Neutrophil (primary cell): ENCODE results near the gene COPS2.

Experiments
- H3K27ac ChIP-seq: fragments of 200-600 bp; sonication (generic); 2 replicates; pipeline ENCODE4 v1.5.1; 2016; ENCODE audit warnings: mild to moderate bottlenecking, moderate library complexity
- H3K27me3 ChIP-seq: fragments of 200-600 bp; sonication (generic); 2 replicates; pipeline ENCODE4 v1.6.0; 2016; ENCODE audit warnings: mild to moderate bottlenecking
- H3K36me3 ChIP-seq: fragments of 200-600 bp; sonication (generic); 2 replicates; pipeline ENCODE4 v1.5.1; 2017
- H3K4me1 ChIP-seq, 2 experiments: fragments of 200-600 bp in 1 of 2; sonication (generic) in 1 of 2; 1 replicate in 1 of 2; 2 replicates in 1 of 2; pipeline versions ENCODE4 v1.5.1 to v1.6.1; 2013 to 2016; ENCODE audit warnings: low read depth in 1 of 2, low read length in 1 of 2, mild to moderate bottlenecking in 1 of 2, moderate library complexity in 1 of 2; ENCODE audit not compliant: control insufficient read depth in 1 of 2, insufficient read depth in 1 of 2
- H3K4me3 ChIP-seq, 2 experiments: fragments of 200-600 bp in 1 of 2; sonication (generic) in 1 of 2; 1 replicate in 1 of 2; 2 replicates in 1 of 2; pipeline ENCODE4 v1.5.1; 2013 to 2016; ENCODE audit warnings: low read depth in 1 of 2, low read length in 1 of 2, mild to moderate bottlenecking in 1 of 2, moderate library complexity in 1 of 2
- H3K9me3 ChIP-seq: fragments of 200-600 bp; sonication (generic); 2 replicates; pipeline ENCODE4 v1.5.1; 2016
- CTCF ChIP-seq: fragments of 200-600 bp; sonication (generic); IDR thresholded peaks from 2 replicates; pipeline ENCODE4 v1.5.1; 2016; ENCODE audit warnings: antibody characterized with exemption

COPS2 gene

GRCh38 chr15:49120832-49121231 is 34.6 kb downstream of the COPS2 start:
- H3K4me3 ChIP-seq: no peak overlapping the region
- no peaks in the 10 kb centered on the region for H3K27me3 ChIP-seq
- H3K4me1 ChIP-seq: no peaks in the 10 kb centered on the region
- H3K36me3 ChIP-seq: peaks cover 9% of the 10 kb centered on the region
- H3K27ac ChIP-seq: no peak overlapping the region
- no peak for TF ChIP-seq CTCF
- no peaks in the 10 kb centered on the region for H3K9me3 ChIP-seq

GRCh38 chr15:49116108-49116857 is 39.1 kb downstream of the COPS2 start:
- Histone ChIP-seq H3K27me3 (no peaks in the 10 kb centered on the region), H3K4me1 (peaks cover 0 to 5% of the 10 kb centered on the region in 2 experiments), H3K27ac (no peak overlapping the region), H3K9me3 (no peaks in the 10 kb centered on the region), H3K4me3 (no peak overlapping the region), H3K36me3 (no peaks in the 10 kb centered on the region)
- TF ChIP-seq CTCF: no peak

GRCh38 chr15:49115062-49115461 is 40.3 kb downstream of the COPS2 start:
- no peak for TF ChIP-seq CTCF

GRCh38 chr15:49110158-49110944 is 45.0 kb downstream of the COPS2 start:
- Histone ChIP-seq H3K4me1 (peaks cover 0 to 5% of the 10 kb centered on the region in 2 experiments), H3K27me3 (no peaks in the 10 kb centered on the region)

More at GRCh38 chr15:49115062-49115461, 40.3 kb downstream of the COPS2 start:
- H3K4me1 ChIP-seq: peaks cover 0 to 5% of the 10 kb centered on the region in 2 experiments
- no peaks in the 10 kb centered on the region for H3K36me3 ChIP-seq
- H3K27me3 ChIP-seq: no peaks in the 10 kb centered on the region
- no peak overlapping the region for H3K27ac ChIP-seq
- no peak overlapping the region for H3K4me3 ChIP-seq
- no peaks in the 10 kb centered on the region for H3K9me3 ChIP-seq

GRCh38 chr15:49103002-49103401 is 52.4 kb downstream of the COPS2 start:
- Histone ChIP-seq H3K27ac (no peak overlapping the region), H3K27me3 (no peaks in the 10 kb centered on the region), H3K4me3 (no peak overlapping the region), H3K9me3 (no peaks in the 10 kb centered on the region), H3K36me3 (no peaks in the 10 kb centered on the region), H3K4me1 (no peaks in the 10 kb centered on the region)
- no peak for TF ChIP-seq CTCF

More at GRCh38 chr15:49110158-49110944, 45.0 kb downstream of the COPS2 start:
- Histone ChIP-seq H3K36me3 (no peaks in the 10 kb centered on the region), H3K4me3 (no peak overlapping the region), H3K27ac (no peak overlapping the region), H3K9me3 (no peaks in the 10 kb centered on the region)
- no peak for TF ChIP-seq CTCF
